Neural progenitor cell (in vitro differentiated cells): ENCODE results near the gene CCDC6. TPM values are rescaled to one million over a fixed set of nuclear protein-coding genes. Genes with fewer than 3 reads are reported as not detected.

ENCODE experiments used
- DNase-seq: peaks from one replicate; pipeline ENCODE4 v3.0.0-alpha.2; 2016; ENCODE audit warnings: low spot score
- H2AFZ ChIP-seq: fragments of 200-600 bp; sonication (generic); replicated peaks from 2 replicates; pipeline ENCODE4 v1.6.1; 2016; ENCODE audit warnings: antibody characterized with exemption
- H3F3A ChIP-seq: fragments of 200-600 bp; sonication (generic); 2 replicates; pipeline ENCODE4 v1.6.1; 2016; ENCODE audit warnings: antibody characterized with exemption, low read depth
- H3K27ac ChIP-seq: fragments of 200-600 bp; sonication (generic); 2 replicates; pipeline ENCODE4 v1.5.1; 2016; ENCODE audit warnings: mild to moderate bottlenecking
- H3K27me3 ChIP-seq: fragments of 200-600 bp; sonication (generic); 2 replicates; pipeline ENCODE4 v1.6.1; 2016; ENCODE audit warnings: mild to moderate bottlenecking, moderate library complexity
- H3K36me3 ChIP-seq: fragments of 200-600 bp; sonication (generic); 2 replicates; pipeline ENCODE4 v1.5.1; 2016
- H3K4me1 ChIP-seq: fragments of 200-600 bp; sonication (generic); 2 replicates; pipeline ENCODE4 v1.6.1; 2016; ENCODE audit warnings: mixed run types
- H3K4me2 ChIP-seq: fragments of 200-600 bp; sonication (generic); 2 replicates; pipeline ENCODE4 v1.6.1; 2016
- H3K4me3 ChIP-seq: fragments of 200-600 bp; sonication (generic); 2 replicates; pipeline ENCODE4 v1.5.1; 2016
- H3K79me2 ChIP-seq: fragments of 200-600 bp; sonication (generic); 2 replicates; pipeline ENCODE4 v1.6.1; 2016; ENCODE audit warnings: low read depth
- H3K9ac ChIP-seq: fragments of 200-600 bp; sonication (generic); 2 replicates; pipeline ENCODE4 v1.6.1; 2016
- H3K9me3 ChIP-seq: fragments of 200-600 bp; sonication (generic); 2 replicates; pipeline ENCODE4 v1.5.1; 2016; ENCODE audit warnings: low read depth
- H4K20me1 ChIP-seq: fragments of 200-600 bp; sonication (generic); 2 replicates; pipeline ENCODE4 v1.6.1; 2016; ENCODE audit warnings: low read depth
- H3K27ac Mint-ChIP-seq: 3 replicates; pipeline ENCODE4 v1.8.0; 2021; ENCODE audit warnings: mixed read lengths
- H3K27me3 Mint-ChIP-seq: 2 replicates; pipeline ENCODE4 v1.8.0; 2022; ENCODE audit warnings: low read depth, mild to moderate bottlenecking, inconsistent platforms, moderate library complexity, mixed read lengths; ENCODE audit not compliant: insufficient read depth
- H3K36me3 Mint-ChIP-seq: 3 replicates; pipeline ENCODE4 v1.8.0; 2021; ENCODE audit warnings: mixed read lengths
- H3K4me1 Mint-ChIP-seq: 3 replicates; pipeline ENCODE4 v1.8.0; 2021; ENCODE audit warnings: mixed read lengths
- H3K4me3 Mint-ChIP-seq: 3 replicates; pipeline ENCODE4 v1.8.0; 2021; ENCODE audit warnings: mild to moderate bottlenecking, moderate library complexity, mixed read lengths
- H3K9me3 Mint-ChIP-seq: 3 replicates; pipeline ENCODE4 v1.8.0; 2020; ENCODE audit warnings: mixed read lengths
- EZH2 ChIP-seq: fragments of 200-600 bp; sonication (generic); IDR thresholded peaks from 2 replicates; pipeline ENCODE4 v1.6.1; 2017; ENCODE audit warnings: antibody characterized with exemption, mild to moderate bottlenecking, moderate library complexity
- EZH2phosphoT487 ChIP-seq: fragments of 200-600 bp; sonication (generic); IDR thresholded peaks from 2 replicates; pipeline ENCODE4 v1.6.1; 2017; ENCODE audit warnings: antibody characterized with exemption
- total RNA-seq: library from RNA; depleted of rRNA; stranded (reverse); fragments of >200 nt; gene quantifications from 2 replicates; pipeline ENCODE4 v1.2.3, GENCODE V29; 2015; ENCODE audit warnings: low replicate concordance
- TF ChIP-seq, protein P1 (sequence below): fragments of 200-600 bp; sonication (generic); IDR thresholded peaks from 2 replicates; pipeline ENCODE4 v1.5.1; 2017; ENCODE audit warnings: antibody characterized with exemption, mild to moderate bottlenecking

CCDC6 gene
- total RNA-seq, 1 donor from 2014 or later: 29.4 TPM

DNA sequence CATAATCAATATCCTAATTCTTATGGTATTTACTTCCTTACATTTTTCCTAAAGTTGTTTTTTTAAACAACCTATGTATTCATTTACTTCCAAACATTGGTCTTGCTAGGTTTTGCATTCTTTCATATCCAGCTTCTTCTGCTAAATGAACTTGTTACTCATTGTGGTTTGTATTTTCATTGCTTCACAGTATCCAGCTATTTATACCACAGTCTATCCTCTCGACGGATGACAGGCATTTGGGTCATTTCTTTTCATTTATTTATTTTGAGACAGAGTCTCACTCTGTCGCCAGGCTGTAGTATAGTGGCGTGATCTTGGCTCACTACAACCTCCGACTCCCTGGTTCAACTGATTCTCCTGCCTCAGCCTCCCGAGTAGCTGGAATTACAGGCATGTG, 66.8 kb downstream of the CCDC6 start:
- H4K20me1 ChIP-seq: no peaks in the 10 kb centered on the region
- TF ChIP-seq, protein P1, sequence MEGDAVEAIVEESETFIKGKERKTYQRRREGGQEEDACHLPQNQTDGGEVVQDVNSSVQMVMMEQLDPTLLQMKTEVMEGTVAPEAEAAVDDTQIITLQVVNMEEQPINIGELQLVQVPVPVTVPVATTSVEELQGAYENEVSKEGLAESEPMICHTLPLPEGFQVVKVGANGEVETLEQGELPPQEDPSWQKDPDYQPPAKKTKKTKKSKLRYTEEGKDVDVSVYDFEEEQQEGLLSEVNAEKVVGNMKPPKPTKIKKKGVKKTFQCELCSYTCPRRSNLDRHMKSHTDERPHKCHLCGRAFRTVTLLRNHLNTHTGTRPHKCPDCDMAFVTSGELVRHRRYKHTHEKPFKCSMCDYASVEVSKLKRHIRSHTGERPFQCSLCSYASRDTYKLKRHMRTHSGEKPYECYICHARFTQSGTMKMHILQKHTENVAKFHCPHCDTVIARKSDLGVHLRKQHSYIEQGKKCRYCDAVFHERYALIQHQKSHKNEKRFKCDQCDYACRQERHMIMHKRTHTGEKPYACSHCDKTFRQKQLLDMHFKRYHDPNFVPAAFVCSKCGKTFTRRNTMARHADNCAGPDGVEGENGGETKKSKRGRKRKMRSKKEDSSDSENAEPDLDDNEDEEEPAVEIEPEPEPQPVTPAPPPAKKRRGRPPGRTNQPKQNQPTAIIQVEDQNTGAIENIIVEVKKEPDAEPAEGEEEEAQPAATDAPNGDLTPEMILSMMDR: no peak
- no peak for TF ChIP-seq EZH2phosphoT487
- no peak for TF ChIP-seq EZH2
- no peak overlapping the region for H2AFZ ChIP-seq
- no peaks in the 10 kb centered on the region for H3K9me3 Mint-ChIP-seq
- no peak overlapping the region for H3K27ac Mint-ChIP-seq
- H3K9me3 ChIP-seq: no peaks in the 10 kb centered on the region
- H3K4me2 ChIP-seq: no peak overlapping the region
- H3F3A ChIP-seq: no peaks in the 10 kb centered on the region
- DNase-seq: no peak
- peaks cover 4% of the 10 kb centered on the region for H3K27me3 Mint-ChIP-seq
- H3K36me3 ChIP-seq: peaks cover 6% of the 10 kb centered on the region
- H3K36me3 Mint-ChIP-seq: peaks cover 25% of the 10 kb centered on the region
- H3K79me2 ChIP-seq: peaks cover 60% of the 10 kb centered on the region
- peaks cover 20% of the 10 kb centered on the region for H3K4me1 ChIP-seq
- H3K4me1 Mint-ChIP-seq: peaks cover 2% of the 10 kb centered on the region
- no peaks in the 10 kb centered on the region for H3K27me3 ChIP-seq
- H3K9ac ChIP-seq: no peak overlapping the region
- no peak overlapping the region for H3K4me3 ChIP-seq
- no peak overlapping the region for H3K4me3 Mint-ChIP-seq
- no peak overlapping the region for H3K27ac ChIP-seq

DNA sequence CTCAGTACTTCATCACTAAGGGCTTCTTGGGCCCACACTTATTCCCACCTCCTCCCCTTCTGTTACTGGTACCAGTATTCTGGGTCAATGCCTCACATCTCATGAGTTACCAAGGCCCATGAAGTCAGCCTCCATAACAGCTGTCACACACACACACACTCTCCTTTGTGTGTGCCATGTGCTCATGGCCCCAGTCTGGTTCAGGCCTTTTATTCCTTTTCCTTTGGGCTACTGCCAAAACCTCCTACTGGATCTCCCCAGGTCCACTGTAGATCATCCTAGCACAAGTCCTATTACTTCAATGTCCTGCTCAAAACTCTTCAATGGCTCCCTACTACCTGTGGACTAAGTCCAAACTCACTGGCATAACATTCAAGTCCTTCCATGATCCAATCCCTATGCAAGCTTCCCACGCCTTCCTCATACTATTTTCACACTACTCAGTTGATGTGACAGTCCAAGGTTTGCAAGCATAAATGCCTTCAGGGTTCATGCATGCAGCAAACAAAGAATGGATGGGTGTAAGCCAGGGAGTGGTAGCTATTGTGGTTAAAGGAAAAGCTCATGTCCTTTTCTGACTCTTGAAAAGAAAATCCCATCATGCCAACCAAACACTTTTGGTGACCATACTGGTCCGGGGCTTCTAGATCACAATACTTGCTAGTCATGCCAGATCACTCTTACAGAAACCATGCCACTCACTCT, 68.1 kb downstream of the CCDC6 start:
- no peaks in the 10 kb centered on the region for H4K20me1 ChIP-seq
- no peak overlapping the region for H3K27ac ChIP-seq

DNA sequence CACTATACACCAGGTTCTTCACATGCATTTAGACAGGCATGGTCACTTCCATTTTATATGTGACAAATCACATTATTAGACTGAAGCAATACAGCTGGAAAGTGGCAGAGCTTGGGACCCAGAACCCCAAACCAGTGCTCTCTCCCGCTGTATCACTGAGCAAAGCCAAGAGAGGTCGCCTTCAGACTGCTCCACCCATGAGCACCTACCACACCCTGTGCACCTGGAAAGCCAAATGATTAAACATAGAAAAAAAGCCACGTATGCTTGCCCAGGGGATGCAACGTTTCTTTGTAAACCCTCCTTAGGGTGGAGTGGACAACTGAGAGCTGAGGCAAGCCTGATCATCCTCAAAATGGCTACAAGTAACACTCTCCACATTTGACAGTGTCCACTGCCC, 72.5 kb downstream of the CCDC6 start:
- Histone ChIP-seq H4K20me1 (no peaks in the 10 kb centered on the region), H2AFZ (no peak overlapping the region), H3K27ac (no peak overlapping the region), H3K4me1 (peaks cover 17% of the 10 kb centered on the region), H3K4me2 (no peak overlapping the region), H3K27me3 (no peaks in the 10 kb centered on the region), H3F3A (peaks cover 19% of the 10 kb centered on the region), H3K79me2 (peaks cover 56% of the 10 kb centered on the region), H3K9me3 (no peaks in the 10 kb centered on the region), H3K9ac (no peak overlapping the region), H3K4me3 (no peak overlapping the region), H3K36me3 (no peaks in the 10 kb centered on the region)
- TF ChIP-seq EZH2: no peak
- TF ChIP-seq EZH2phosphoT487: no peak
- TF ChIP-seq, protein P1: no peak
- H3K4me1 Mint-ChIP-seq: peaks cover 2% of the 10 kb centered on the region
- no peaks in the 10 kb centered on the region for H3K9me3 Mint-ChIP-seq
- peak overlapping the region; percentile 50 for H3K27ac Mint-ChIP-seq
- H3K4me3 Mint-ChIP-seq: no peak overlapping the region
- H3K36me3 Mint-ChIP-seq: peaks cover 7% of the 10 kb centered on the region
- DNase-seq: no peak
- H3K27me3 Mint-ChIP-seq: peaks cover 2% of the 10 kb centered on the region

More for the DNA sequence above, 68.1 kb downstream of the CCDC6 start:
- Mint-ChIP-seq H3K27me3 (peaks cover 4% of the 10 kb centered on the region), H3K36me3 (peaks cover 18% of the 10 kb centered on the region), H3K4me3 (no peak overlapping the region), H3K27ac (no peak overlapping the region), H3K9me3 (no peaks in the 10 kb centered on the region), H3K4me1 (peaks cover 2% of the 10 kb centered on the region)
- H3K4me2 ChIP-seq: no peak overlapping the region
- no peaks in the 10 kb centered on the region for H3K27me3 ChIP-seq
- no peak overlapping the region for H3K9ac ChIP-seq
- H3K9me3 ChIP-seq: no peaks in the 10 kb centered on the region
- TF ChIP-seq, protein P1: no peak
- no peak for TF ChIP-seq EZH2
- no peak for TF ChIP-seq EZH2phosphoT487
- H3K4me1 ChIP-seq: peaks cover 8% of the 10 kb centered on the region
- H3K36me3 ChIP-seq: peaks cover 3% of the 10 kb centered on the region
- DNase-seq: no peak
- H3F3A ChIP-seq: no peaks in the 10 kb centered on the region
- H3K4me3 ChIP-seq: no peak overlapping the region
- H3K79me2 ChIP-seq: peaks cover 67% of the 10 kb centered on the region
- no peak overlapping the region for H2AFZ ChIP-seq
